GM21619 (cell line): ENCODE results near the gene SHBG.
A peak's percentile ranks its signal among the peaks of the same experiment; 100 is the strongest.
"Not testable (repeated sequence)": the region's sequence is repeated elsewhere in the genome, so short reads cannot be mapped to it uniquely, and the experiment has no call there.

Experiments
- ATAC-seq: cut with Tn5 transposase; IDR thresholded peaks from one replicate; pipeline ENCODE4 v1.9.1; 2021; ENCODE audit not compliant: unreplicated experiment

SHBG gene

DNA sequence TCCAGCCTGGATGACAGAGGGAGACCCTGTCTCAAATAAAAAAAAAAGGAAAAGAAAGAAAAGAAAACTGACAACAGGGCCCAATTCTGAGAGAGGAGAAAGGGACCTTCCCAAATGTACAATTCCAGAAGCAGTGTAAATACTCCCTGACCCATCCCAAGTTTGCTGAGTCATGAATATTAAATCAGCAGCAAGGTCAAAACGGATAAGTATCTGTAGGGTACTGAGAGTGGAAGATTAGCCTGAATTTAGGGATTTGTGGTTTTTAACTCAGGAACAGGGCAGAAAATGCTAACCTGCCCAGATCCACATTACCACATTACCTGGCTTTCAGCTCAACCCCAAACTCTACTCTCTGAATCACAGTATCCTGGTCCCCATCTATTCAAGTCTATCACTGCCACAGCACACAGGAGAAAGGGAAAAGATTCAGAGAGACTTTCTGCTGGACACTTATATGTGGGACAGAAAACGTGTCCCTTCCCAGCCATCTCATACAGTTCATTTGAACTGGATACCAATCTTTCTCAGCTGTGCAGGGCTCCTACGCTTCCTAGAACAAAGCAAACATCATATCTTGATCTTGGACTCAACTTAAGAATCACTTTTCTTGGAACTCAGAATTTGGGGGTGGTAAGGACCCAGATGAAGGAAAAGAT is 18.2 kb upstream of the SHBG start:
- no peak for ATAC-seq

GRCh38 chr17:7612294-7612640 is 17.7 kb upstream of the SHBG start:
- ATAC-seq: no peak

DNA sequence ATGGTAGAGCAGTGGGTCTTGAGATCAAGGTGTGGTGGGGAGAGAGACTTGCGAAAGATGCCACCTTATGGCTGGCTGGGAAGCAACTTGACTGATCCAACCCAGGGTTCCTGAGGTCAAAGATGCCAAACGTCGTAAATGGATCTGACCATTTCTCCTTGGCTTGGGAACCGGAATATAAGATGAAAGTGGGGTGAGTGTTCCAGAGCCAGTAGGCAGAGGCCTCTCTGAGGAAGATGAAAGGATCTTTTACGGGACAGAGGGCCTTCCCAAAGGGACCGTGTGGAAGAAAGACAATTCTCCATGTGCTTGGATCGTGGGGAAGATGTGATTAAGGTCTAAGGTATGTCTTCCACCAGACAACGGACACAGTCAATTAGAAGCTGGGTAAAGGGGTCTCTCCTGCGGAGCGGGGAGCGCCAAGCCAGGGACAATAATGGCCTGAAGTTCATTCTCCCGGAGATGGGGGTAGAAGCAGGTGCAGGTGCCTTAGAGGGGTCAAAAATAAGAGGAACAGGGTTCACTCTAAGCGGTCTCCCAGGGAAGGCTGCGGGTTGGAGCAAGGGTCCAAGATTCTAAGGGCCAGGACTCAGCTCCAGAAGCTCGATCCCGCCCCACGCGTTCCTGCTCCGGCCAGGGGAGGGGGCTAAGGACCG is 16.0 kb upstream of the SHBG start:
- no peak for ATAC-seq

DNA sequence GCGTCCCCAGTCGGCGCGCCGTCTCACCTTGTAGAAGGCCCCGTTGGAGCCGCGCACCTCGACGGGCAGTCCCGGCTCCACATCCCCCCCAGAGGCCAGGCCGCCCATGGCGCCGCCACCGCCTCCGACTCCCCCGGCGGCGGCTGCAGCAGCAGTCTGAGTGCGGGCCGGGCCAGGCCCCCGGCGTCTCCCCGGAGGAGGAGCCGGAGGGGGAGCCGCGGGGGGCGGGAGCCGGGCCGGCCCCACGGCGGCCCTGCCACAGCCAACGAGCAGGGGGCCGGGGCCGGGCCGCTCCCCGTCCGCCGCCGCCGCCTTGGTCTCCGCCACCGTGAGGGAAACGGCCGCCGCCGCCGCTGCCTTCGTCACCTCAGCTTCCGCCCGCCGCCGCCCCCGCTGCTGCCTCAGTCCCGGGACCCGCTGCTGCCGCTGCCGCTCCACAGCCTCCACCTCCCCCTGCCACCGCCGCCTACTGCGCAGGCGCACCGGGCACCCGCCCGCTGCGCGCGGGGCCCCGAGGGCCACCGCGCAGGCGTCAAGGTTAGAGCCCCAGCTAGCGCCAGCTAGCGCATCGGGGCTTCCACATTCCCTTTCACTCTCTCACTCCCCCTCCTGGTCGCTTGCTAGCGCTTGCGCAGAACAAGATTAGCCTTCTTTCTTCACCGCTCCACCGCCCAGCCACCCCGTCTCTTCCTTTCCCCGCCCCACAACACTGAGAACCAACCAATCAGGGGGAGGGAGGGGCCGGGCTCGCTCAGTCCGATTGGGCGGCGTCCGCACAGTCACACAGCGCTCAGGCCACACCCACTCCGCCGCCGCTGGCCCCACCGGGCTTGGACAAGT is 15.3 kb upstream of the SHBG start, which contains the start of gene FXR2:
TSS of gene FXR2 (minus strand) at position 473 of the 840 bp plus-strand sequence. CDS start at position 108, 365 bp downstream.
- peak; percentile 85 for ATAC-seq

- ATAC-seq: no peak
Observed at GRCh38 chr17:7615265-7615747, 14.6 kb upstream of the SHBG start.

- ATAC-seq: no peak
Observed at GRCh38 chr17:7618608-7619007, 11.3 kb upstream of the SHBG start.

DNA sequence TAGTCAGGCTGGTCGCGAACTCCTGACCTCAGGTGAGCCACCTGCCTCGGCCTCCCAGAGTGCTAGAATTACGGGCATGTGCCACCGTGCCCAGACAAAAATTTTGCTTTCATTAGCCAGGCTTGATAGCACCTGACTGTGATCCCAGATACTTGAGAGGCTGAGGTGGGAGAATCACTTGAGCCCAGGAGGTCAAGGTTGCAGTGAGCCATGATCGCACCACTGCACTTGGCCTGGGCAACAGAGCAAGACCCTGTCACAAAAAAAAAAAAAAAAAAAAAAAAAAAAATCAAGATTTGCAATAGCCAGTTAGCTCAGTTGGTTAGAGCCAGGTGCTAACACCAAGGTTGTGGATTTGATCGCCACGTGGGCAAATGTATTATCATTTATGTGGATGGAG is 9.1 kb upstream of the SHBG start:
- no peak for ATAC-seq

- ATAC-seq: no peak
Observed at GRCh38 chr17:7623661-7624060, 6.3 kb upstream of the SHBG start.

DNA sequence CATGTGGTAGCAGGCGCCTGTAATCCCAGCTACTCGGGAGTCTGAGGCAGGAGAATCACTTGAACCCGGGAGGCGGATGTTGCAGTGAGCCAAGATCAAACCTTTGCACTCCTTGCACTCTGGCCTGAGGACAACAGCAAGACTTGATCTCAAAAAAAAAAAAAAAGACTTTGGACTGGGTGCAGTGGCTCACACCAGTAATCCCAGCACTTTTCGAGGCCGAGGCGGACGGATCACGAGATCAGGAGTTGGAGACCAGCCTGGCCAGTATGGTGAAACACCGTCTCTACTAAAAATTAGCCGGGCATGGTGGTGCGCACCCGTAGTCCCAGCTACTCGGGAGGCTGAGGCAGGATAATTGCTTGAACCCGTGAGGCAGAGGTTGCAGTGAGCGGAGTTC is 4.2 kb upstream of the SHBG start:
- not testable (repeated sequence) for ATAC-seq

- no peak for ATAC-seq
Observed at GRCh38 chr17:7626307-7626706, 3.6 kb upstream of the SHBG start.

GRCh38 chr17:7626956-7627249 is 3.0 kb upstream of the SHBG start:
- ATAC-seq: no peak

DNA sequence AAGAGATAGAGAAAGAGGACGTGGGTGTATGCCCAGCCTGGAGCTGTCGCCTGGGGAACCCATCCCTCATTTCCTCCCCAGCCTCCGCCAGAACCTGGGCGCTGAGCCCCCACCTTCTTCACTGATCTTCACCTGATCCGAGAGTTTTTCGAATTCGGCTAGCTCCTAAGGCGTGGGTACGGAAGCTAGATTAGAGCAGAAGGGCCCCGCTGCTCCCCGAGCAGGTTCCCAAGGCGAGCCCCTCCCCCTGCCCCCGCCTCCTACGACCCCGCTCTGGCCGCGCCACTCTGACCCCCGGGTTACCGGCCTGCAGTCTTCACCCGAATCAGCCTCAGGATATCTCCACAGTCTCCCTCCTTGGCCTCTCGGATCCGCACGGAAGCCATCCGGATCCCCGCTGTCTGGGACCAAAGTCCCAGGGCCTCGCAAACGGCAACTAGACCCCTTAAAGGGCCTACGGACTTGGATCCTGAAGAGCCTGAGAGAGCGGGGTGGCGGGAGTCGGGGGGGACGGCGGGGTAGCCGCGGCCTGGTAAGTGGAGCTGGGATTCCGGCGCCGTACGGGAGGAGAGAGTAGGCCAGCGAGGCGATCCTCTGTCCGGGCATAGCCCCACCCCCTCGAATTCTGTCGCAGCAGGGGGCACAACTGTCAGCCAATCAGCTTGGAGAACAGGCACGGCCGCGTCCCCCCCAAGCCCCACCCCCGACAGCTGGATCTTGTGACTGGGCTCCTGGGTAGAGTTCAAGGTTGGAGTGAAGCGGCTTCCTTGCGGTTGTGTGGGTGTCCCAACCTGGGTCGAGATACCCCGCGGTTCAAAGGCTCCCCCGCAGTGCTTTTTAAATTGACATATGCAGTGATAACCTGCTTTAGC is 2.4 kb upstream of the SHBG start, which contains the start of gene SAT2:
TSS of gene SAT2 (minus strand) at position 572 of the 872 bp plus-strand sequence. CDS start at position 386, 186 bp downstream.
- ATAC-seq: peak; percentile 89

- no peak for ATAC-seq
Observed at GRCh38 chr17:7631398-7632380, 1.8 kb downstream of the SHBG start.

- ATAC-seq: no peak
Observed at GRCh38 chr17:7632492-7632894, 2.6 kb downstream of the SHBG start.

- ATAC-seq: no peak
Observed at GRCh38 chr17:7633093-7633492, 3.2 kb downstream of the SHBG start.

- ATAC-seq: no peak
Observed at GRCh38 chr17:7634384-7634783, 4.4 kb downstream of the SHBG start.

DNA sequence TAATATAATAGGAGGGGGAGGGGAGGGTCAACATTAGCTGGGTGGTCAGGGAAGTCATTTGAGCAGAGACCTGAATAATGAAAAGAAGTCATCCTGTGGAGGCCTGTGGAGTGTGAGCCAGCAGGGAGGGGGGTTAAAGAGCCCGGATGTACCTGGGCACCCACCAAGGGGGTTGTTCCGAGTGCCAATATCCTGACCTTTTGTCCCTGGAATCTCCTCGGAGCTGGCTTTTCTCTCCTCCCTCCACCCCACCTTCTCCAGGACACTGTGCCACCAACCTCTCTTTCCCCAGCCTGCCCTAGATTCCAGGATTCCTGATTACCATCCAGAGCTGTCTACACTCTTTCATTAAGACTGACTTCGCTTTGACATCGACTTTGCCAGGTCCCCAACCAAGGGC is 6.2 kb downstream of the SHBG start:
- no peak for ATAC-seq

DNA sequence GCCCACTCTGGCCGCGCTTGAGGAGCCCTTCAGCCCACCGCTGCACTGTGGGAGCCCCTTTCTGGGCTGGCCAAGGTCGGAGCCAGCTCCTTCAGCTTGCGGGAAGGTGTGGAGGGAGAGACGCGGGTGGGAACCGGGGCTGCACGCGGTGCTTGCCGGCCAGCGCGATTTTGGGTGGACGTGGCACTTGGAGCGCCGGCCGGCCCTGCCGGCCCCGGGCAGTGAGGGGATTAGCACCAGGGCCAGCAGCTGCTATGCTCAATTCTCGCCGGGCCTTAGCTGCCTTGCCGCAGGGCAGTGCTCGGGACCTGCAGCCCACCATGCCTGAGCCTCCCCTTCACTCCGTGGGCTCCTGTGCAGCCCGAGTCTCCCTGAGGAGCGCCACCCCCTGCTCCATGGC is 10.8 kb downstream of the SHBG start:
- ATAC-seq: no peak

DNA sequence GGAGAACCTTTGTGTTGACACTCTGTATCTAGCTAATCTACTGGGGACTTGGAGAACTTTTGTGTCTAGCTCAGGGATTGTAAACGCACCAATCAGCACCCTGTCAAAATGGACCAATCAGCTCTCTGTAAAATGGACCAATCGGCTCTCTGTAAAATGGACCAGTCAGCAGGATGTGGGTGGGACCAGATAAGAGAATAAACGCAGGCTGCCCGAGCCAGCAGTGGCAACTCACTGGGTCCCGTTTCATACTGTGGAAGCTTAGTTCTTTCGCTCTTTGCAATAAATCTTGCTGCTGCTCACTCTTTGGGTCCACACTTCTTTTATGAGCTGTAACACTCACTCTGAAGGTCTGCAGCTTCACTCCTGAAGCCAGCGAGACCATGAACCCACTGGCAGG is 11.7 kb downstream of the SHBG start:
- ATAC-seq: not testable (repeated sequence)

GRCh38 chr17:7644775-7645174 is 14.8 kb downstream of the SHBG start:
- ATAC-seq: no peak
